T-helper 17 cell (primary cell): ENCODE results near the gene SPP1. TPM values are rescaled to one million over a fixed set of nuclear protein-coding genes. Genes with fewer than 3 reads are reported as not detected.

ENCODE experiments used
- ATAC-seq: fragments of 150-1000 bp; cut with Tn5 transposase; 2 replicates; pipeline ENCODE4 v1.10.0; 2021; ENCODE audit warnings: mild to moderate bottlenecking, moderate library complexity
- DNase-seq, 3 donors: peaks; one replicate each; pipeline versions ENCODE4 v3.0.0 to v3.0.0-alpha.2; 2020 to 2021
- H3K9me3 ChIP-seq: one replicate; pipeline ENCODE4 v1.7.0; 2013; ENCODE audit warnings: low read length, mild to moderate bottlenecking; ENCODE audit not compliant: control insufficient read depth, poor library complexity, severe bottlenecking
- H3K27ac Mint-ChIP-seq: one replicate; pipeline ENCODE4 v1.8.0; 2022; ENCODE audit warnings: mild to moderate bottlenecking, moderate library complexity, mixed read lengths
- H3K27me3 Mint-ChIP-seq: one replicate; pipeline ENCODE4 v1.8.0; 2022; ENCODE audit warnings: mixed read lengths
- H3K36me3 Mint-ChIP-seq: one replicate; pipeline ENCODE4 v1.8.0; 2022; ENCODE audit warnings: low read depth, mixed read lengths
- H3K4me1 Mint-ChIP-seq: one replicate; pipeline ENCODE4 v1.8.0; 2022; ENCODE audit warnings: mild to moderate bottlenecking, mixed read lengths
- H3K4me3 Mint-ChIP-seq: one replicate; pipeline ENCODE4 v1.8.0; 2022; ENCODE audit warnings: mild to moderate bottlenecking, moderate library complexity, mixed read lengths
- total RNA-seq, 4 donors: library from RNA in 2 of 4; stranded (reverse) in 2 of 4; gene quantifications; one replicate each; pipeline ENCODE4 v1.2.3 and lab custom pipeline; 2022 to 2026

Gene SPP1
- total RNA-seq, 2 donors from 2014 or later, result not detected

DNA sequence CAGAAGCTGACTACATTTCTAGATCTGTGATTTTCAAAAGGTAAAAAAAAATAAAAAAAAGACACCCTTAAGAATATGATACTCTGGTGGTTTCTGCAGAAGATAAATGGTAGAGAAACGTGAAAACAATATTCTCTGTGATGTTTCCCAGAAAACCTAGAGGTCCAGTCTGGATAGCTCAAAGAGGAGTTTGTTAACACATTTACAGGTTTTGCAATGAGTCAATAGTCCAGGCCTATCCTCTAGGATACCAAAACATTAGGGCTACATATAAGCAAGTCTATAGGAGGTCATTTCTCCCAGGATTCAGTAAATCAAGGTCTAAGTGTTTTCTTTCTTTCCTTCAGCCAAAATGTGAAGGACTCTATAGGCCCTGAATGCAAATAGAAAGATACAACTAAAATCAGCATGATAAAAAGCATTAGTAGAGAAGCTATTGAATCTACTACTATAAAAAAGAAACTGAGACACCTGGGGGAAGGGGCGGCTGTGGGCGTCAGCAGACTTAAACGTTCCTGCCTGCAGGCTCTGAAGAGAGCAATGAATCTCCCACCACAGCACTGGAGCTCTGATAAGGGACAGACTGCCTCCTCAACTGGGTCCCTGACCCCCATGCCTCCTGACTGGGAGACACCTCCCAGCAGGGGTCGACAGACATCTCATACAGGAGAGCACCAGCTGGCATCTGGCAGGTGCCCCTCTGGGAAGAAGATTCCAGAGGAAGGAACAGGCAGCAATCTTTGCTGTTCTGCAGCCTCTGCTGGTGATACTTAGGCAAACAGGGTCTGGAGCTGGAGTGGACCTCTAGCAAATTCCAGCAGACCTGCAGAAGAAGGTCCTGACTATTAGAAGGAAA, 33.7 kb upstream of the SPP1 start:
- H3K4me3 Mint-ChIP-seq, result no peak overlapping the region
- DNase-seq (no peak), ATAC-seq (no peak)
- no peaks in the 10 kb centered on the region for H3K9me3 ChIP-seq
- H3K27ac Mint-ChIP-seq, result no peak overlapping the region
- no peaks in the 10 kb centered on the region for H3K4me1 Mint-ChIP-seq
- H3K36me3 Mint-ChIP-seq, result no peaks in the 10 kb centered on the region
- H3K27me3 Mint-ChIP-seq, result peaks cover 34% of the 10 kb centered on the region

GRCh38 chr4:87943660-87944149, 31.8 kb upstream of the SPP1 start:
- DNase-seq (no peak), ATAC-seq (no peak)
- Mint-ChIP-seq H3K4me3 (no peak overlapping the region), H3K36me3 (no peaks in the 10 kb centered on the region), H3K27ac (no peak overlapping the region), H3K4me1 (no peaks in the 10 kb centered on the region), H3K27me3 (peaks cover 47% of the 10 kb centered on the region)
- no peaks in the 10 kb centered on the region for H3K9me3 ChIP-seq

DNA sequence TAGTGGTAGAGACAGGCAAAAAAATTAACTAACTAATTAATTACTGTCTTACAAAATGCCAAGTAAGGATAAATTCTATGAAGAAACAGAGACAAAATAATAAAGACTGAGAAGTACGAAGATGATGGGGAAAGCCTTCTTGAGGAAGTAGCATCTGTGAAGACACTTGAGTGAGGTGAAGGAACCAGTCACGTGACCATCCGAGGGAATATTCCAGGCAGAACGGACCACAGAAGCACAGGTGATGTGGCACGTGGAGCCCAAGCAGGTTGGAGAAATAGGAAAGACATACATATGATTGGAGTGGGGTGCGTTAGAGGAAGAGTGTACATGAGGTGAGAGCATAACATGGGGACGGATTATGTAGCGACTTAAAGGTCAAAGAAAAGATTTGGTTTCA, 30.5 kb upstream of the SPP1 start:
- peaks cover 45% of the 10 kb centered on the region for H3K27me3 Mint-ChIP-seq
- ATAC-seq (no peak), DNase-seq (no peak)
- no peak overlapping the region for H3K4me3 Mint-ChIP-seq
- H3K36me3 Mint-ChIP-seq, result no peaks in the 10 kb centered on the region
- no peaks in the 10 kb centered on the region for H3K9me3 ChIP-seq
- no peaks in the 10 kb centered on the region for H3K4me1 Mint-ChIP-seq
- H3K27ac Mint-ChIP-seq, result no peak overlapping the region

GRCh38 chr4:87946766-87947165, 28.7 kb upstream of the SPP1 start:
- Mint-ChIP-seq H3K4me3 (no peak overlapping the region), H3K4me1 (peaks cover 2% of the 10 kb centered on the region), H3K36me3 (no peaks in the 10 kb centered on the region), H3K27me3 (peaks cover 54% of the 10 kb centered on the region), H3K27ac (no peak overlapping the region)
- ATAC-seq (no peak), DNase-seq (no peak)
- H3K9me3 ChIP-seq, result no peaks in the 10 kb centered on the region

DNA sequence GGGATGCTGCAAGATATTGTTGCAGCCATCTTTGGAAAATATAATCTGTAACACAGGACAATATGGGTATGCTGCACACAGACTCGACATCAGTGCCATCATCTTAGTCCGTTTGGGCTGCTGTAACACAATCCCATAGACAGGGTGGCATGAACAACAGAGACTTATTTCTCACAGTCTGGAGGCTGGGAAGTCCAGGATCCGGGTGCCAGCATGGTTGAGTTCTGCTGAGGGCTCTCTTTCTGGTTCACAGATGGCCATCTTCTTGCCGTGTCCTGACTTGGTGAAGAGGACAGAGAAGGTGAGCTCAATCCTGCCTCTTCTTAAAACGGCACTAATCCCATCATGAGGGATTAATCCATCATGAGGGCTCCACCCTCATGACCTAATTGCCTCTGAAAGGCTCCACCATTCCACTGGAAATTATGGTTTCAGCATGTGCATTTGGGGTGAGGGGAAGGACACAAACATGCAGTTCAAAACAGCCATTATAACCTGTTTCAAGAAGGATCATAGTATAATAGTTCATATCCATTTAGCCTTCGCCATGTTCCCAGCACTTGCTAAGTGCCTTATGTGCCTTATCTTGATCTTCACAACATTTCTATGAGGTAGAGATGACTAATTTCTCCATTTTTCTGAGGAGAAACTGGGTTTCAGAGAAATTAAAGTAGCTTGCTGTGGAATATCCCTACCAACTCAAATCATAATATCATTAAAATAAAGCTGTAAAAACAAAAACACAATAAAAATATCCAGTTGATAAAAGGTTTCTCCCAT, 27.9 kb upstream of the SPP1 start:
- Mint-ChIP-seq H3K36me3 (no peaks in the 10 kb centered on the region), H3K4me1 (peaks cover 2% of the 10 kb centered on the region), H3K27ac (no peak overlapping the region), H3K4me3 (no peak overlapping the region), H3K27me3 (peaks cover 57% of the 10 kb centered on the region)
- H3K9me3 ChIP-seq, result no peaks in the 10 kb centered on the region
- no peak for DNase-seq
- ATAC-seq, result no peak

DNA sequence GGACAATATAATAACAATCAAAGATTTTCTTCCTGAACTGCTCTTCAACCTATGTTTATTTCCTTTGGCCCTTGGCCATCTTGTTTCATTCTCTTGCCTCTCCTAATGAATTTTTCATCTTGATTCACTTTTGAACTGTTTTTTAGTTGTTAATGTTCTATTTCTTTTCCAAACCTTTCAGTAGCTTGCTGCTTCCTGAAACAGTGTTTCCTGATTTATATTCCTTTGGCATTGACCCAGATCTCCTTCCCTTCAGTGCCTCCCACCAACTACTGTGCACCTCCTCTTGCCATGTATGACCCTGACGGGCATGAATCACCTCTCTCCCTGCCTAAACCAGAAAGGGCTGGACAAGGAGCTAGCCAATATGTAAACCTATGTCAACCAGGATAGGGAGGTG, 25.6 kb upstream of the SPP1 start:
- no peaks in the 10 kb centered on the region for H3K36me3 Mint-ChIP-seq
- H3K27me3 Mint-ChIP-seq, result peaks cover 50% of the 10 kb centered on the region
- peaks cover 2% of the 10 kb centered on the region for H3K4me1 Mint-ChIP-seq
- H3K4me3 Mint-ChIP-seq, result no peak overlapping the region
- no peak overlapping the region for H3K27ac Mint-ChIP-seq
- H3K9me3 ChIP-seq, result no peaks in the 10 kb centered on the region
- ATAC-seq (no peak), DNase-seq (no peak)

DNA sequence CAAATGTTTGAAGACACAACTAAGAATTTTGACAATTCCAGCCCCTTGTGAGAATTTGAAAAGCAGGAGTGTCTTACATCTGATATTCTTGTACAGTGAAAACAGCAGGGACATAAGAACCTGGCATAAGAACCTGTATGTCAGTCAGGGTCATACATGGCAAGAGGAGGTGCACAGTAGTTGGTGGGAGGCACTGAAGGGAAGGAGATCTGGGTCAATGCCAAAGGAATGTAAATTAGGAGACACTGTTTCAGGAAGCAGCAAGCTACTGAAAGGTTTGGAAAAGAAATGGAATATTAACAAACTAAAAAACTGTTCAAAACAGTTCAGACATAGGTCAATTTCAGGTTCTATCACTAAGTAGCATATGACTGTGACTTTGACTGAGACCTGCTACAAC, 25.0 kb upstream of the SPP1 start:
- H3K9me3 ChIP-seq, result no peaks in the 10 kb centered on the region
- Mint-ChIP-seq H3K27ac (no peak overlapping the region), H3K4me1 (peaks cover 2% of the 10 kb centered on the region), H3K36me3 (no peaks in the 10 kb centered on the region), H3K27me3 (peaks cover 51% of the 10 kb centered on the region), H3K4me3 (no peak overlapping the region)
- no peak for ATAC-seq
- no peak for DNase-seq

DNA sequence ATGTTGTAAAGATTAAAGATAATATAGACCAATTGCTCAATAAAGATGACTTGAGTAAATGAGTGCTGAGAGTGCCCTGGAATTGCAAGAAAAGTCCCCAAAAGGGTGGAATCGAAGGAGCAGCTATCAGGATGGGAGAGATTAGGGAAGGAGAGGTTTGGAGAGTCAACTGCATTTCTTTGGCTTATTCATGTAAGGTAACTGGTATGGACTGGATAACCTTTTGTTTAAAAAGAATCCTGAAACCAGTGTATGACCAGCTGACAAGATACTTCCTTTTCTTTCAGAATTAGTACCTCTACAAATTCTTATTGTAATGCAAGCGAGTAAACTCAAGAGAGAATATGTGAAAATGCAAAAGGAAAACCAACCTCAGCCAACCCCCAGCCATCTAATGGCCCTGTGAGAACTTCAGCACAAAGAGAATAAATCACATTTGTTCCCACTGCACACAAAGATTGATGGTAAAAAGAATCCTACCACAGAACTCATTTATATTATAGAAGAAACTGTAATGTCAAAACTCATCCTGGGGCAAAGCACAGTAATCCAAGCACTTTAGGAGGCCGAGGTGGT, 24.5 kb upstream of the SPP1 start:
- H3K9me3 ChIP-seq, result no peaks in the 10 kb centered on the region
- Mint-ChIP-seq H3K4me1 (peaks cover 2% of the 10 kb centered on the region), H3K4me3 (no peak overlapping the region), H3K27ac (no peak overlapping the region), H3K27me3 (peaks cover 52% of the 10 kb centered on the region), H3K36me3 (no peaks in the 10 kb centered on the region)
- DNase-seq (no peak), ATAC-seq (no peak)

DNA sequence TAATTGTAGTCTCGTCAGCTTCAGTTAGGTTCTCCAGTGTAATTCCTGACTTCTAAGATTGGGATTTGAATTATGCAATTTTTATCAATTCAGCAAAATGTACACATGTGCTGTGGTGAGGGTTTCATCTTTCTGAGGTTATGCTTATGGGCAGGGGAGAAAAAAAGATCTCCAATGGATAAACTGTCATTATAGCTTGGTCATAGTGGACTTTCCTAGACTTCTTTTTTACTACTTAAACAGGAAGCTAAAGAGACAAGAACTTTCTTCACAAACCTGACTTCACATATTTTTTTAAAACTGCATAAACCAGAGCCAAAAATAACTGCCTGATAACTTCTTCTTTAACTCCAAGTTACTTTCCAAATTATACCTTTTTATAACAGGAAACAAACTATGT, 21.7 kb upstream of the SPP1 start:
- H3K9me3 ChIP-seq, result no peaks in the 10 kb centered on the region
- Mint-ChIP-seq H3K27me3 (peaks cover 33% of the 10 kb centered on the region), H3K4me3 (no peak overlapping the region), H3K4me1 (peaks cover 2% of the 10 kb centered on the region), H3K27ac (no peak overlapping the region), H3K36me3 (no peaks in the 10 kb centered on the region)
- DNase-seq, result no peak
- ATAC-seq, result no peak

GRCh38 chr4:87956501-87956900, 19.0 kb upstream of the SPP1 start:
- H3K27me3 Mint-ChIP-seq, result peaks cover 20% of the 10 kb centered on the region
- no peaks in the 10 kb centered on the region for H3K4me1 Mint-ChIP-seq
- no peak overlapping the region for H3K4me3 Mint-ChIP-seq
- ATAC-seq (no peak), DNase-seq (no peak)
- H3K27ac Mint-ChIP-seq, result no peak overlapping the region
- no peaks in the 10 kb centered on the region for H3K9me3 ChIP-seq
- no peaks in the 10 kb centered on the region for H3K36me3 Mint-ChIP-seq

- H3K4me3 Mint-ChIP-seq, result no peak overlapping the region
- DNase-seq (no peak), ATAC-seq (no peak)
- H3K9me3 ChIP-seq, result no peaks in the 10 kb centered on the region
- H3K36me3 Mint-ChIP-seq, result no peaks in the 10 kb centered on the region
- H3K27me3 Mint-ChIP-seq, result peaks cover 15% of the 10 kb centered on the region
- H3K27ac Mint-ChIP-seq, result no peak overlapping the region
- no peaks in the 10 kb centered on the region for H3K4me1 Mint-ChIP-seq
These were observed 18.5 kb upstream of the SPP1 start for GRCh38 chr4:87957061-87957460.

DNA sequence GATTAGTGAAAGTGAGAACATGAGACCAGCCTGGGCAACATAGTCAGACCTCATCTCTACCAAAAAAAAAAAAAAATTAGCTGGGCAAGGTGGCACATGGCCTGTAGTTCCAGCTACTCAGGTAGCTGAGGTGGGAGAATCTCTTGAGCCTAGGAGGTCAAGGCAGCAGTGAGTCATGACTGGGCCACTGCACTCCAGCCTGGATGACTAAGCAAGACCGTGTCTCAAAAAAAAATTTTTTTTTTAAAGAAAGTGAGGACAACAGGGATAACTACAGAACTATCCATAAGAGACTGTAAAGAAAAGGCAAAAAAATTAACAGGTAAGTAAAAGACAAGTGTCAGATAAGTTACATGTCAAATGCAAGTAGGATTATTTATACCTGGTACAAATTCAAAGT, 13.5 kb upstream of the SPP1 start:
- H3K27me3 Mint-ChIP-seq, result peaks cover 10% of the 10 kb centered on the region
- no peak for ATAC-seq
- no peak overlapping the region for H3K4me3 Mint-ChIP-seq
- H3K4me1 Mint-ChIP-seq, result no peaks in the 10 kb centered on the region
- H3K9me3 ChIP-seq, result no peaks in the 10 kb centered on the region
- no peak overlapping the region for H3K27ac Mint-ChIP-seq
- no peaks in the 10 kb centered on the region for H3K36me3 Mint-ChIP-seq
- no peak for DNase-seq

GRCh38 chr4:87962398-87963146, 12.9 kb upstream of the SPP1 start:
- DNase-seq (no peak), ATAC-seq (no peak)
- no peak overlapping the region for H3K4me3 Mint-ChIP-seq
- no peaks in the 10 kb centered on the region for H3K4me1 Mint-ChIP-seq
- H3K27me3 Mint-ChIP-seq, result peaks cover 16% of the 10 kb centered on the region
- no peaks in the 10 kb centered on the region for H3K9me3 ChIP-seq
- H3K36me3 Mint-ChIP-seq, result no peaks in the 10 kb centered on the region
- H3K27ac Mint-ChIP-seq, result no peak overlapping the region
